ENCODE data around the gene HOXD4.

DNA sequence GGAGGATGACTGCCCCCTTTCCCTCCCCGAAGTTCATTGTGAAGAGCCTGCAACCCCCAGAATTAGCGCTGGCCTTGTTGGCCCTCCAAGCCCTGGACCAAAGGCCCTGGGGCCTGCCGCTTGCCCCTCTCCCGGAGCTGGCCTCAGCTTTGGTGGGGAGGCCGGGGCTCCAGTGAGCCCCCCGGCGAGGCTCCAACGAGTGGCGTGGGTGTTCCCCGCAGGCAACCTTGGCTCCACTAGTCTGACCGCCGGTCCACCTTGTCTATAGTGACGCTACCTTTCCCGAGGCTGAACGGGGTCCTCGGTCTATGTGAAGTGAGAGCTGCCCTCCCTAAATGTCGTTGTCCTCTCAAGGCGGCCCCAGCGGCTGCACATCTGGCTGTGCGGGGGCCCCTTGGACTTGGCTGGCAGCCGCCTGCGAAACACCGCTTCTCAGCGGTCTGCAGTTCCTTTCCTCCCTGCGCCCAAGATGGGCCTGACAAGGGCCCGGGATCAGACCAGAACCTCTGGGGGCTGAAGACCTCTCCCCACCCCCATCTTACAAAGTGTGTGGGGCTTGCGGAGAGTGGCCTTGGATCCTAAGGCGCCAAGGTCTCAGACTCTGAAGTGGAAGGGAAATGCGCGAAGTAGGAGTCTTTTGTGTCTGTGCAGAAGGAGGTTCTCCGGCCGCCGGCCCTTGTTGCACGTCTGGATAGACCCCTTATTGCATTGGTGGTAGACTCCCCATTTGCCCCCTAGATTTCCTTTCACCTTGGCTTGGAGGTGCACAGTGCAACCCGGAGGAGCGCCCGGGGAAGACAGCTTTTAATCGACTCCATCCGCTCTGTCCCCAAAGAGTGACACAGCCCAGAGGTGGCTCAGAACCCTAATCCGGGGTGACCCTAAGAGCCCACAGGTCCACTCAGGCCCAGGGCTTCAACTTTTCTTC is 38.7 kb upstream of the HOXD4 start:
- TF ChIP-seq, protein P1, sequence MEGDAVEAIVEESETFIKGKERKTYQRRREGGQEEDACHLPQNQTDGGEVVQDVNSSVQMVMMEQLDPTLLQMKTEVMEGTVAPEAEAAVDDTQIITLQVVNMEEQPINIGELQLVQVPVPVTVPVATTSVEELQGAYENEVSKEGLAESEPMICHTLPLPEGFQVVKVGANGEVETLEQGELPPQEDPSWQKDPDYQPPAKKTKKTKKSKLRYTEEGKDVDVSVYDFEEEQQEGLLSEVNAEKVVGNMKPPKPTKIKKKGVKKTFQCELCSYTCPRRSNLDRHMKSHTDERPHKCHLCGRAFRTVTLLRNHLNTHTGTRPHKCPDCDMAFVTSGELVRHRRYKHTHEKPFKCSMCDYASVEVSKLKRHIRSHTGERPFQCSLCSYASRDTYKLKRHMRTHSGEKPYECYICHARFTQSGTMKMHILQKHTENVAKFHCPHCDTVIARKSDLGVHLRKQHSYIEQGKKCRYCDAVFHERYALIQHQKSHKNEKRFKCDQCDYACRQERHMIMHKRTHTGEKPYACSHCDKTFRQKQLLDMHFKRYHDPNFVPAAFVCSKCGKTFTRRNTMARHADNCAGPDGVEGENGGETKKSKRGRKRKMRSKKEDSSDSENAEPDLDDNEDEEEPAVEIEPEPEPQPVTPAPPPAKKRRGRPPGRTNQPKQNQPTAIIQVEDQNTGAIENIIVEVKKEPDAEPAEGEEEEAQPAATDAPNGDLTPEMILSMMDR (IDR thresholded peaks at IDR 0.05) = no peak
- no peak for TF ChIP-seq EP300 (IDR thresholded peaks at IDR 0.05)
- TF ChIP-seq POLR2AphosphoS5 (IDR thresholded peaks at IDR 0.05) = no peak
- TF ChIP-seq POLR2A (IDR thresholded peaks at IDR 0.05) = no peak

All from sigmoid colon (tissue), 4 donors.